ENCODE results near the gene CPNE7. TPM values are rescaled to one million over a fixed set of nuclear protein-coding genes. Genes with fewer than 3 reads are reported as not detected.
A peak's percentile ranks its signal among the peaks of the same experiment; 100 is the strongest.

Gene CPNE7
- total RNA-seq, 2 donors from 2014 or later = 4.7 to 8.2 TPM

- H3K9me3 ChIP-seq (ENCODE audit: control insufficient read depth, low read length, poor library complexity, severe bottlenecking) = no peaks in the 10 kb centered on the region
- H3K4me3 Mint-ChIP-seq = no peak overlapping the region
- no peaks in the 10 kb centered on the region for H3K36me3 Mint-ChIP-seq (ENCODE audit: low read depth)
- ATAC-seq = no peak
- peak overlapping the region; percentile 29 for H3K27ac Mint-ChIP-seq
- no peak for DNase-seq
- H3K4me1 Mint-ChIP-seq = peaks cover 10% of the 10 kb centered on the region
- no peaks in the 10 kb centered on the region for H3K27me3 Mint-ChIP-seq
Observed at GRCh38 chr16:89544713-89545043, 30.9 kb upstream of the CPNE7 start.

GRCh38 chr16:89545044-89545830 lies 30.3 kb upstream of the CPNE7 start:
- ATAC-seq (no peak), DNase-seq (no peak)
- Mint-ChIP-seq H3K4me1 (peaks cover 11% of the 10 kb centered on the region), H3K36me3 (ENCODE audit: low read depth) (no peaks in the 10 kb centered on the region), H3K4me3 (no peak overlapping the region), H3K27ac (peak overlapping the region; percentile 29), H3K27me3 (no peaks in the 10 kb centered on the region)
- no peaks in the 10 kb centered on the region for H3K9me3 ChIP-seq (ENCODE audit: control insufficient read depth, low read length, poor library complexity, severe bottlenecking)

- Mint-ChIP-seq H3K36me3 (ENCODE audit: low read depth) (no peaks in the 10 kb centered on the region), H3K27ac (no peak overlapping the region), H3K27me3 (no peaks in the 10 kb centered on the region), H3K4me3 (no peak overlapping the region), H3K4me1 (peaks cover 11% of the 10 kb centered on the region)
- ATAC-seq = no peak
- no peak for DNase-seq
- H3K9me3 ChIP-seq (ENCODE audit: control insufficient read depth, low read length, poor library complexity, severe bottlenecking) = no peaks in the 10 kb centered on the region
Observed at GRCh38 chr16:89545831-89546574, 29.6 kb upstream of the CPNE7 start.

GRCh38 chr16:89546781-89547180 lies 28.8 kb upstream of the CPNE7 start:
- ATAC-seq (no peak), DNase-seq (no peak)

GRCh38 chr16:89547291-89547690 lies 28.3 kb upstream of the CPNE7 start:
- peaks cover 10% of the 10 kb centered on the region for H3K4me1 Mint-ChIP-seq
- no peak for DNase-seq

More at GRCh38 chr16:89546781-89547180, 28.8 kb upstream of the CPNE7 start:
- no peaks in the 10 kb centered on the region for H3K9me3 ChIP-seq (ENCODE audit: control insufficient read depth, low read length, poor library complexity, severe bottlenecking)
- Mint-ChIP-seq H3K27ac (no peak overlapping the region), H3K4me1 (peaks cover 11% of the 10 kb centered on the region), H3K36me3 (ENCODE audit: low read depth) (no peaks in the 10 kb centered on the region), H3K27me3 (no peaks in the 10 kb centered on the region), H3K4me3 (no peak overlapping the region)

GRCh38 chr16:89547860-89548259 lies 27.7 kb upstream of the CPNE7 start:
- Mint-ChIP-seq H3K27ac (peak overlapping the region; percentile 86), H3K36me3 (ENCODE audit: low read depth) (no peaks in the 10 kb centered on the region)

More at GRCh38 chr16:89547291-89547690, 28.3 kb upstream of the CPNE7 start:
- Mint-ChIP-seq H3K27ac (no peak overlapping the region), H3K27me3 (no peaks in the 10 kb centered on the region), H3K36me3 (ENCODE audit: low read depth) (no peaks in the 10 kb centered on the region), H3K4me3 (no peak overlapping the region)
- H3K9me3 ChIP-seq (ENCODE audit: control insufficient read depth, low read length, poor library complexity, severe bottlenecking) = no peaks in the 10 kb centered on the region
- ATAC-seq = no peak

GRCh38 chr16:89548344-89549006 lies 27.1 kb upstream of the CPNE7 start:
- no peaks in the 10 kb centered on the region for H3K36me3 Mint-ChIP-seq (ENCODE audit: low read depth)
- peak overlapping the region; percentile 77 for H3K4me3 Mint-ChIP-seq
- DNase-seq = no peak
- H3K4me1 Mint-ChIP-seq = peaks cover 9% of the 10 kb centered on the region
- H3K27ac Mint-ChIP-seq = peak overlapping the region; percentile 86
- no peaks in the 10 kb centered on the region for H3K27me3 Mint-ChIP-seq
- peak; percentile 40 for ATAC-seq
- no peaks in the 10 kb centered on the region for H3K9me3 ChIP-seq (ENCODE audit: control insufficient read depth, low read length, poor library complexity, severe bottlenecking)

More at GRCh38 chr16:89547860-89548259, 27.7 kb upstream of the CPNE7 start:
- no peaks in the 10 kb centered on the region for H3K27me3 Mint-ChIP-seq
- H3K4me1 Mint-ChIP-seq = peaks cover 9% of the 10 kb centered on the region
- no peak overlapping the region for H3K4me3 Mint-ChIP-seq
- no peak for ATAC-seq
- no peak for DNase-seq
- no peaks in the 10 kb centered on the region for H3K9me3 ChIP-seq (ENCODE audit: control insufficient read depth, low read length, poor library complexity, severe bottlenecking)

- H3K36me3 Mint-ChIP-seq (ENCODE audit: low read depth) = no peaks in the 10 kb centered on the region
- H3K27ac Mint-ChIP-seq = peak overlapping the region; percentile 86
- H3K27me3 Mint-ChIP-seq = no peaks in the 10 kb centered on the region
- H3K4me1 Mint-ChIP-seq = peaks cover 9% of the 10 kb centered on the region
- ATAC-seq (peak; percentile 90), DNase-seq (no peak)
- H3K9me3 ChIP-seq (ENCODE audit: control insufficient read depth, low read length, poor library complexity, severe bottlenecking) = no peaks in the 10 kb centered on the region
- peak overlapping the region; percentile 77 for H3K4me3 Mint-ChIP-seq
Observed at GRCh38 chr16:89549007-89549700, 26.4 kb upstream of the CPNE7 start.

GRCh38 chr16:89550421-89551007 lies 25.0 kb upstream of the CPNE7 start:
- no peak for DNase-seq
- no peak overlapping the region for H3K27ac Mint-ChIP-seq
- peaks cover 9% of the 10 kb centered on the region for H3K4me1 Mint-ChIP-seq
- no peak overlapping the region for H3K4me3 Mint-ChIP-seq
- H3K27me3 Mint-ChIP-seq = no peaks in the 10 kb centered on the region
- no peaks in the 10 kb centered on the region for H3K9me3 ChIP-seq (ENCODE audit: control insufficient read depth, low read length, poor library complexity, severe bottlenecking)
- no peak for ATAC-seq
- no peaks in the 10 kb centered on the region for H3K36me3 Mint-ChIP-seq (ENCODE audit: low read depth)

- Mint-ChIP-seq H3K27me3 (no peaks in the 10 kb centered on the region), H3K36me3 (ENCODE audit: low read depth) (no peaks in the 10 kb centered on the region), H3K4me3 (no peak overlapping the region), H3K27ac (no peak overlapping the region), H3K4me1 (peaks cover 9% of the 10 kb centered on the region)
- DNase-seq = no peak
- ATAC-seq = no peak
- H3K9me3 ChIP-seq (ENCODE audit: control insufficient read depth, low read length, poor library complexity, severe bottlenecking) = no peaks in the 10 kb centered on the region
Observed at GRCh38 chr16:89552329-89552728, 23.2 kb upstream of the CPNE7 start.

- H3K27ac Mint-ChIP-seq = no peak overlapping the region
- H3K4me3 Mint-ChIP-seq = no peak overlapping the region
- H3K9me3 ChIP-seq (ENCODE audit: control insufficient read depth, low read length, poor library complexity, severe bottlenecking) = no peaks in the 10 kb centered on the region
- H3K27me3 Mint-ChIP-seq = no peaks in the 10 kb centered on the region
- H3K36me3 Mint-ChIP-seq (ENCODE audit: low read depth) = no peaks in the 10 kb centered on the region
- peaks cover 12% of the 10 kb centered on the region for H3K4me1 Mint-ChIP-seq
- DNase-seq = no peak
- ATAC-seq = no peak
Observed at GRCh38 chr16:89552913-89553312, 22.6 kb upstream of the CPNE7 start.

- Mint-ChIP-seq H3K4me1 (peaks cover 12% of the 10 kb centered on the region), H3K36me3 (ENCODE audit: low read depth) (no peaks in the 10 kb centered on the region), H3K27me3 (no peaks in the 10 kb centered on the region), H3K27ac (no peak overlapping the region), H3K4me3 (no peak overlapping the region)
- DNase-seq (no peak), ATAC-seq (no peak)
- no peaks in the 10 kb centered on the region for H3K9me3 ChIP-seq (ENCODE audit: control insufficient read depth, low read length, poor library complexity, severe bottlenecking)
Observed at GRCh38 chr16:89553733-89554132, 21.8 kb upstream of the CPNE7 start.

Measured in T-helper 17 cell (primary cell).